MM.1S (cell line): ENCODE results near the gene GFOD1.

ENCODE experiments used
- CTCF ChIP-seq: fragments of 300-600 bp; sonication (generic); IDR thresholded peaks from 2 replicates; pipeline ENCODE4 v1.5.1; 2016; ENCODE audit warnings: antibody characterized with exemption, low read length, mixed read lengths
- EZH2 ChIP-seq: fragments of 300-600 bp; sonication (generic); optimal IDR thresholded peaks from 2 replicates; pipeline ENCODE3; 2017; ENCODE audit warnings: low read depth, mild to moderate bottlenecking, antibody characterized with exemption, low read length, mixed read lengths
- EZH2phosphoT487 ChIP-seq: fragments of 300-600 bp; sonication (generic); IDR thresholded peaks from 2 replicates; pipeline ENCODE4 v1.6.1; 2018; ENCODE audit warnings: antibody characterized with exemption, low read length

DNA sequence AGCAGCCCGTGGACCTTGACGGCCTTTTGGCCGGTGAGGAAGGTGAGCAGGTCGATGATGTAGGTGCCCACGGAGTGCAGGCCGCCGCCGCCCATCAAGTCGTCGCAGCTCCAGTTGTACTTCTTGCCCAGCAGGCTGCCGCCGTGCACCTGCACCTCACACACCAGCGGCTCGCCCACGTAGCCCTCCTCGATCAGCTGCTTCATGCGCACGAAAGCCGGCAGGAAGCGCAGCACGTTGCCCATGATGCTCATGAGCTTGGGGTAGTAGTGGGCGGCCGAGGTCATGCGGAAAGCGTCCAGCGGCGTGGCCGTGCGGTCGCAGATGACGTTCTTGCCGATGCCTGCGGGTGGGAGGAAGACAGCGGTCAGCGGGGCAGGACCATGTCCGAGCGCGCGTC, 122.1 kb downstream of the GFOD1 start:
- TF ChIP-seq EZH2phosphoT487 (no peak), CTCF (no peak), EZH2 (no peak)
